ENCODE data around the gene ZBTB45.
"Not testable (repeated sequence)": the region's sequence is repeated elsewhere in the genome, so short reads cannot be mapped to it uniquely, and the experiment has no call there.

- not testable (repeated sequence) for TF ChIP-seq CTCF, POLR2A (IDR thresholded peaks at IDR 0.05)
These were observed 35.3 kb downstream of the ZBTB45 start for GRCh38 chr19:58484349-58484748.
